ENCODE data around the gene CACNB4.
A peak's percentile ranks its signal among the peaks of the same experiment; 100 is the strongest.
"Not testable (repeated sequence)": the region's sequence is repeated elsewhere in the genome, so short reads cannot be mapped to it uniquely, and the experiment has no call there.

CACNB4 gene

DNA sequence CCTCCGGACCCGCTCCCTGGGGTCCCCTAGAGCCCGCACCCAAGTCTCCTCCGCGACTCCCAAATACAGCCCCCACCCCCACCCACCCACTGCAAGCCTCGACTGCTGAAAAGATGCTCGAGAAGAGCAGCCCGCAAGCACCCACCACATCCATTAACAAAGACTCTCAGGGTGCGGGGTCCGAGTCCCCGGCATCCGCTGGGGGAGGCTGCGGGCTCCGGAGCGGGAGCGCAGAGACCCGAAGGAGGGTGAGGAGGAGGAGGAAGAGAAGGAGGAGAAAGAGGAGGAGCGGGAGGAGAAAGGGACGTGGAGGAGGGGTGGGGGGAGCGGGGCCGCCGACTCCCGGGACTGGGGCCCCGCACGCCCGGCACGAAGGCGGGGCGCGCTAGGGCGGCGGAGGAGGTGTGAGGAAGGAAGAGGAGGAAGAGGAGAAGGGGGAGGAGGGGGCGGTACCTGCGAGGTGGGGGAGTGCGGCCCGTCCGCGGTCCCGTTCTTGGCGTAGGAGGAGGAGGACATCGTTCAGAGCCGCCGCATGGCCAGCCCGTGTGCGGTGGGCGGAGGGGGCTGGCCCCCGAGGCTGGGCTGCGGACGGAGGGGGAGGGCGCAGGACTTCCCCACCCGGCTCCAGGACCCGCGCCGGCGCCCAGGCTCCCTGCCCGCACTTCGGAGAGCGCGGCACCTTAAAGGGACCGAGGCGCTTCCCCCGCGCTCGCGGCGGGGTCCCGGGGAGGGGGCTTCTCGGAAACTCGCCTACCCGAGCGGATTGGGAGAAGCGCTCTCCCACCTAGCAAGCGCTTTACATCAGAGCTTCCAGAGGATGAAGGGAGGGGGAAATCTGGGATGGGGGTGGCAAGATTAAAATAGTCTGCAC lies at the start of gene CACNB4:
CACNB4 (minus strand) TSS at position 549 of the 871 bp plus-strand sequence.
- DNase-seq (ENCODE audit: low spot score), result no peak

GRCh38 chr2:152134488-152135280 lies 35.8 kb upstream of the CACNB4 start:
- no peak for DNase-seq (ENCODE audit: low spot score)

DNA sequence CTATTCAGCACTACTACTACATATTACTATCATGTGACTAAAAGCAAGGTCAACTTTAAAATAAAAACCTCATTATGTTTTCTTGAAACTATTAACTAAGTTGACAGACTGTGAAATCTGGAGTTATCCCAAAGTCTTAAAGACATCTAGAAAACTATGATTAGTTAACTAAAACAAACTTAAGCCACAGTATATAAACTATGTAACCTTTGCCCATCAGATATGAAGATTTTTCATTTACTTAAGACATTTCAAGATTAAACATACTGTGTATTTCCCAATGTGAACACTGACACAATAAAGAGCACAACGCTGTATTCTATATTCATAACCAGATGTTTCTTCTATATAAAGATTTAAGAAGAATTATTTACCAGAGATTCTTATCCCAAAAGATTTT lies 33.5 kb upstream of the CACNB4 start:
- DNase-seq (ENCODE audit: low spot score), result no peak

DNA sequence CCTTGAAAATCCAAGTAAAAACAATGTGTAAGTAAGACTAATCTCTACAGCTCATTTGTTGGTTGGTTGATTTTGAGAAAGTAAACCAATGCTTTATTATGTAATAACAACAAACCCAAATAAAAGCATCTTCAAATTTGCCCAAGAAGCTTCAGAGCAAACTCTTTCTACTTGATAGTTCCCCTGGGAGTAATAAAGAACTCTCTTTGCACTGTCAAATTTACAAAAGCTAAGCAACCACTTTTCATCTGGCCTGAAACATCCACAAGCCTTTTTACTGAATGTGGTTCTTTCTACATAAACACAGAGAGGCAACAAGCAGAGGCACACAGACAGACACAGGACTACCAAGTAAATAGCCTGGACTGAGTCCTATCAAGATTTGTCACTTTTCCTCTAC lies 28.8 kb upstream of the CACNB4 start:
- no peak for DNase-seq (ENCODE audit: low spot score)

DNA sequence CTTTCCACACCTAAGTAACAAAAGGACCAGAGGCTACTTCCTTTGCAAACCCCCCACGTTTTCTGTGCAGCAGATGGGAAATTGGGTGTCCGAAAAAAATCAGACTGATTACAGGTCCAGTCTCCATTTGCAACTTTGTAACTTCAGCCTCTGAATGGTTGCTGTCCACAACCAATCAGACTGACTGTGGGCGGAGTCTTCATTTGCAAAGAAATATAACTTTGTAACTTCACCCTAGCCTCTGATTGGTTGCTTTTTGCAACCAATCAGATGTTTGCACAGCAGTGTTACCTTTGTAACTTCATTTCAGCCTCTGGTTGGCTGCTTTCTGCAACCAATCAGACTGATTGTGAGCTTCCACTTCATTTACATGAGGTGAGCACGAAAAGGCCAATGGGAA lies 27.8 kb upstream of the CACNB4 start:
- DNase-seq (ENCODE audit: low spot score), result no peak

- DNase-seq (ENCODE audit: low spot score), result no peak
Observed at GRCh38 chr2:152122161-152122560, 23.3 kb upstream of the CACNB4 start.

- DNase-seq (ENCODE audit: low spot score), result peak; percentile 8
Observed at GRCh38 chr2:152120430-152120829, 21.6 kb upstream of the CACNB4 start.

DNA sequence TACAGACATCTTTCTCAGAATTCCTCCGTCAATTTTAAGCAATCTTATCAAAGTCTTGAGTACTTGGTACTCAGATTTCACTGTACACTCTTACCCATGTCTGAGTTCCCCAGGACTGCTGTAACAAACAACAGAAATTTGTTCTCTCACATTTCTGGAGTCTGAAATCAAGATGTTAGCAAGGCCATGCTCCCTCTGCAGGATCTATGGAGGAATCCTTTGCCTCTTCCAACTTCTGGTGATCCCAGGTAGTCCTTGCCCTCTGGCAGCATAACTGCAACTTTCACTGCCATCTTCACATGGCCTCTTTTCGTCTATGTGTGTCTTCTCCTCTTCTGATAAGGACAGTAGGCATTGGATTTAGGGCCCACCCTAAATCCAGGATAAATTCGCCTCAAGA lies 17.1 kb upstream of the CACNB4 start:
- no peak for DNase-seq (ENCODE audit: low spot score)

- no peak for DNase-seq (ENCODE audit: low spot score)
Observed at GRCh38 chr2:152114366-152114765, 15.5 kb upstream of the CACNB4 start.

DNA sequence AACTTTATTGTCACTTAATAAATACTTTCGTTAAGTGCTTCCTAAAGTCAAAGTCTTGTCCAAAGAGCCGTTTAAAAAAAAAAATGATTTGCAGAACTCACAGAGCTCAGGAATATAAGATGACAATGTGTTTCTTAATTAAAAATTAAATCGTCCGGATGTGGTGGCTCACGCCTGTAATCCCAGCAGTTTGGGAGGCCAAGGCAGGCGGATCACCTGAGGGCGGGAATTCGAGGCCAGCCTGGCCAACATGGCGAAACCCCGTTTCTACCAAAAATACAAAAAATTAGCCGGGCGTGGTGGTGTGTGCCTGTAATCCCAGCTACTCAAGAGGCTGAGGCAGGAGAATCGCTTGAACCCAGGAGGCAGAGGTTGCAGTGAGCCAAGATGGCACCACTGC lies 8.3 kb upstream of the CACNB4 start:
- not testable (repeated sequence) for DNase-seq (ENCODE audit: low spot score)

GRCh38 chr2:152106464-152106863 lies 7.6 kb upstream of the CACNB4 start:
- DNase-seq (ENCODE audit: low spot score), result no peak

DNA sequence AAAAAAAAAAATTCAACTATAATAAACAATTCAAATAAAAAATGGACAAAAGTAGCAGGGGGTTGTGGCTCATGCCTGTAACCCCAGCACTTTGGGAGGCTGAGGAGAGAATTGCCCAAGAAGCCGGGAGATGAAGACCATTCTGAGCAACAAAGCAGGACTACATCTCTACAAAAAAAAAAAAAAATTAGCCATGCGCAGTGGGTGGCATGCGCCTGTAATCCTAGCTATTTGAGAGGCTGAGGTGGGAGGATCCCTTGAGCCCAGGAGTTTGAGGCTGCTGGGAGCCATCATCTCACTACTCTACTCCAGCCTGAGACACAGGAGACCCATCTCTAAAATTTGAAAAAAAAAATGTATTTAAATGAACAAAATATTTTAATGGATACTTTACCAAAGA lies 4.4 kb upstream of the CACNB4 start:
- no peak for DNase-seq (ENCODE audit: low spot score)

DNA sequence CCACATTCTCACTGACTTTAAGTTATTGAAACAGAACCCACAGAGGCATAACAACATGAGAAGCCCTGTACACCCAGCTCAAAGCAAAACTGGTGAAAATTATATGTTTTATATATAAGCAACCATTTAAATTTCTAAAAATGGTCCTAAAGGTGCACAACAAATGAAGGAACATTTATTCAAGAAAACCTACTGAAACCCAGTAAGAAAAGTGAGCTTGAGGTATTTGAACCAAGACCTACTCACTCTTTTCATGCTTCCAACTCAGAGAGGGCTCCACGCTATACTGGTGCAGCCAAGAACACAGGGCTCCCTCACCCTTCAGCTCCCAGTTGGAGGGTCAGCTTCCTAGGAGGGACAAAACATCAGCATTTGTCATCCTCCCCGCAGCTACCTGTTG lies 2.1 kb upstream of the CACNB4 start:
- no peak for DNase-seq (ENCODE audit: low spot score)

- peak; percentile 9 for DNase-seq (ENCODE audit: low spot score)
Observed at GRCh38 chr2:152099367-152100050, 665 bp upstream of the CACNB4 start.

- DNase-seq (ENCODE audit: low spot score), result no peak
Observed at GRCh38 chr2:152097801-152098495, 896 bp downstream of the CACNB4 start.

GRCh38 chr2:152097290-152097800 lies 1.5 kb downstream of the CACNB4 start:
- DNase-seq (ENCODE audit: low spot score), result no peak

DNA sequence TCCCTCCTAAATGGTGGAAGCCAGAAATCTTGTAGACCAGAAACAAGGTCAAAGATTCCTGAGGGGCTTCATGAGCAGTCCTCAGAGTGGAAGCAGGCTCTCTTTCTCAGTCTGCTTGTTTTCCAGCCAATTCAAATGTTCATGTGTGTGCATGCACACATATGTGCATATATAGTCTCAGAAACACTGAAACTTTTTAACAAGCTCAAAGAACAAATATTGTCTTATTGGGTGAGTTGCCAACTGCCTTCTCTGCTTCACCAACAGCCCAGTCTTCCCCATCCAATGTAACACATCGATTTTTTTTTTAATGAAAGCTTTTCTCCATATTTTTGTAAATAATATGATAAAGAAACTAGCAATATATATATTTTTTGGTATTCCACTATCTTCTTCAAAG lies 3.7 kb downstream of the CACNB4 start:
- DNase-seq (ENCODE audit: low spot score), result no peak

GRCh38 chr2:152094014-152094413 lies 4.8 kb downstream of the CACNB4 start:
- DNase-seq (ENCODE audit: low spot score), result no peak

GRCh38 chr2:152093464-152093863 lies 5.4 kb downstream of the CACNB4 start:
- no peak for DNase-seq (ENCODE audit: low spot score)

DNA sequence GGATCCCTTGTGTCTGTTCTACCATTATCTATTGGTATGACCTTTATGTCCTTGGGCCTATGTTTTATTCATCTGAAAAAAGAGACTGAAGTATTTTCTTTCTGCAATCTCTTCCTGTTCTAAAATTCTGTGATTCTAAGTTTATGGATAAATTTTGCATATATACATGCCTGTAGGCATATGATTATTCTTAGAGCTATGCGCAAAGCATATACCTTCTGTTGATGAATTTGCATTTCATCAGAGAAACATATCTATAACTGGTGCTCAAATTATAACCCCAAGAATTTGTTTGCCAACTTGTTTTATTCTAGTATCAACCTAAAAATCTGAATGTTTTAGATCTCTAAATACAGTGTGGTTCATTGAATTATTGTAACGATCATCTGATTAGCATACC lies 6.7 kb downstream of the CACNB4 start:
- DNase-seq (ENCODE audit: low spot score), result no peak

GRCh38 chr2:152090726-152091125 lies 8.1 kb downstream of the CACNB4 start:
- DNase-seq (ENCODE audit: low spot score), result not testable (repeated sequence)

GRCh38 chr2:152089238-152089637 lies 9.6 kb downstream of the CACNB4 start:
- peak; percentile 37 for DNase-seq (ENCODE audit: low spot score)

All from Ammon's horn (tissue), 1 donor.